Smooth muscle cell of the brain vasculature (primary cell): ENCODE results near the gene PACS1.
A peak's percentile ranks its signal among the peaks of the same experiment; 100 is the strongest.
"Not testable (repeated sequence)": the region's sequence is repeated elsewhere in the genome, so short reads cannot be mapped to it uniquely, and the experiment has no call there.

Experiments
- DNase-seq: peaks from one replicate; pipeline ENCODE4 v3.0.0-alpha.2; 2012; ENCODE audit warnings: low read depth, low spot score

PACS1 gene

DNA sequence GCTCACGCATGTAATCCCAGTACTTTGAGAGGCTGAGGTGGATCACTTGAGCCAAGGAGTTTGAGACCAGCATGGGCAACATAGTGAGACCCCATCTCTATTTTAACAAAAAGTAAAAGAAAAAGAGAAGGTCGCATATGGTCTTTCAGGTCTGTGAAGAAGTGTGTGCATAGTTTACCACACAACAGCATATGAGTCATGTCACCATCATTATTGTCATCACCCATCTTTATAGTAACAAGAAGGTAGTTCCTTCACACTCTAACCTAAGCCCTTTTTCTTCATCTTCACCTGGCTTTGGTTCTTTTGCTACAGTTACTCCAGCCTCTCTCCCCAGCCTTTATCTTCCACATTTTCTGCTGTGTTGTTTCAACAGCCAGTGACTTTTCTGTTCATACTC is 39.2 kb downstream of the PACS1 start:
- DNase-seq = no peak

DNA sequence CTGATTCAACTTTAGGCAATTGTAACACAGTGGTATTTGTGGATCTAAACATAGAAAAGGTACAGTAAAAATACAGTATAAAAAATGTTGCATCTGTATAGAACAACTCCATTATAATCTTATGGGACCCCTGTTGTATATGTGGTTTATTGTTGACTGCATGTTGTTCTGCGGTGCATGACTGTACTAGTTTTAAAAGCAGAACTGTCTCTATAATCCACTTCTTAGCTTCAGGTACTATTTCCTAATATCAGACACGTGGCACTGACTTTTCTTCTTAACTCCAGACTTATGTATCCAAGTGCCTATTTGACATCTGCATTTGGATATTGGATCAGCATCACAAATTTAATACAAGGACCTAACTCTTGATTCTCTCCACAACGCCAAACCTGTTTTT is 41.1 kb downstream of the PACS1 start:
- no peak for DNase-seq

DNA sequence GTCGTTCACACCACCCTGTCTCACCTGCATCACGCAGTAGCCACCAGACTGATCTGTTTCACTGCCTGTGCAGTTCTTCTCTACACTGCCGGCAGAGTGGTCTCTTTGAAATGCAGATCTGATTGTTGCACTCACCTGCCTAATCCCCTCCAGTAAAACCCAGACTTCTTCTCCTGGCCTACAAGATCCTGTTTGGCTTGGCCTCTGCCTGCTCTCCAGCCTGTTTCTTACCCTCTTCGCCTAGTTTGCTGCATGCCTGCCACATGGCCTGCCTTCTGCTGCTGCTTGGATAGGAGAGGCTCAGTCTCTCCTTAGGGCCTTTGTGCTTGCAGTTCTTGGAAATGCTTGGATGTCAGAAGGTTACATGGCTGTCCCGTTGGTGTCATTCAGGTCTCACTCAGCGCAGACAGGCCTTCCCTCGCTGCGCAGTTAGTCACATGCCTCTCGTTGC is 42.0 kb downstream of the PACS1 start:
- no peak for DNase-seq

DNA sequence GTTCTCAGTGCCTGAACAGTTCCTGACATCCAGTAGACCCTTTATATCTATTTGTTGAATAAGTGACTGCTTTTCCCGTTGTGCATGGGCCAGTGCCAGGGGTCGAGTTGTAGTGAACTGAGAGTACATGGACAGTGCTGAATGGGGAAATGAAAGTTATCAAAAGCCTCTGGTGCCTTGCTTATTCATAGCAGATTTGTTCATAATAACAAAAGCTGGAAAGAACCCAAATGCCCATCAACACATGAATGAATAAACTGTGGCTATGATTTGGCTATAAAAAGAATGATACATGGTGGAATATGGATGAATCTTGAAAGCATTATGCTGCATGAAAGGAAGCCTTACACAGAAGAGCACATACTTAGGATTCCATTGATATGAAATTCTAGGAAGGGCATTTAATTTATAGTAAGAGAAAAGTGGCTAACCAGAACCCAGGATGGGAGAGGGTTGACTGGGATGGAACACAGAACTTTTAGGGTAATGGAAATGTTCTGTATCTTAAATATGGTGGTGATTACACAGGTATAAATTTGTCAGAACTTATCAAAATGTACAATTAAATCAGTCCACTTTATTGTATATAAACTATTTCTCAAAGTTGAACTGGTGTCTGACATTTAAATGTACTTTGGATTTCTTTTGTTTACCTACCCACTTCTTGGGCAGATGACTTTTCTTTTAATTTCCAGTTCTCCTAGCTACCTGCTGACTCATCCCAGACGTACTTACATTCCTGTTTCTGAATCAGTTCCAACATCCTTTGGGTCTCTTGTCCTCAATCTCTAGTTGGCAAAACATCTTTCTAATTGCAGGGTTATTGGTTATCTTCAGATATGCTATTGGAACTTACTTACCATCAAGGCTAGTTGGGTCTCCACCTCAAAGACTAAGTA is 42.8 kb downstream of the PACS1 start:
- DNase-seq = no peak

DNA sequence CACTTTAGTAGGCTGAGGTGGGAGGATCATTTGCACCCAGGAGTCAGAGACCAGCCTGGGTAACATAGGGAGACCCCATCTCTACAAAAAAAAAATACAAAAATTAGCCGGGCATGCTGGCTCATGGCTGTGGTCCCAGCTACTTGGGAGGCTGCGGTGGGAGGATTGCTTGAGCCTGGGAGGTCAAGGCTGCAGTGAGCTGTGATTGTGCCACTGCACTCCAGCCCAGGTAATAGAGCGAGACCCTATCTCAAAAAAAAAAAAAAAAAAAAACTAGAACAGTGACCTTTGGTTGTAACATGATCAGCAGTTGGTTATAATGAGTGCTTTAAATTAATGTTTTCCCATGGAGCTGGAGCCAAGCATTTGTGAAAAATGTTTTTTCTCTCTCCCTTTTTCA is 44.9 kb downstream of the PACS1 start:
- not testable (repeated sequence) for DNase-seq

DNA sequence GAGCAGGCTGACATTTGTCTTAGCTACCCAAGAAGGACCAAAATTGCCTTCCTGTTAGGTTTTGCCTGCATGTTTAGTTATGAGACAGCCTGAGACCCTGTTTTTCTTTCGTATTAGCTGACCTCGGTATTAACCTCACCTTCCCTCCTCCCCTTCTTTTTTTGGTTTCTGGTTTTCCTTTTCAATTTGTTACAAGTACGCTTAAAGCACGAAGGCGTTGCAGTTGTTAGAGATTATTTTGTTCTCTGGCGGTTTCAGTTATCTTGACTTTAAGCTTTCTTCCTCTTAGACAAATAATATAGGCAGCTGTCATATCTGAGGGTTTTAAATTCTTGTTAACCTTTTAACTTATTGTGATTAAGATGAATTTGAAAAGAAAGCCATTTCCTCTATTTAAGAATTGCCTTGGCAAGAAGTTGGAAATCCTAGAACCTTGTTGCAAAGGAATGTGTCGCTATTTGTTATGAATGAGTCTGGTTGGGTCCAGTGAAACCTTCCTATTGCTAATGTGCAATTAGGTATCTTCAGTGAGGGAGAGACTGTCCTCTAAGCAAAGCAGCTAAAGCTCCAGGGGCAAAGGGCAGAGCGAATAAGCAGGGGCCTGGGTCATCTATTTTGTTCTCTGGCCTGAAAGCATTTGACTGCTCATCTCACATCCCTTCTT is 45.7 kb downstream of the PACS1 start:
- DNase-seq = no peak

DNA sequence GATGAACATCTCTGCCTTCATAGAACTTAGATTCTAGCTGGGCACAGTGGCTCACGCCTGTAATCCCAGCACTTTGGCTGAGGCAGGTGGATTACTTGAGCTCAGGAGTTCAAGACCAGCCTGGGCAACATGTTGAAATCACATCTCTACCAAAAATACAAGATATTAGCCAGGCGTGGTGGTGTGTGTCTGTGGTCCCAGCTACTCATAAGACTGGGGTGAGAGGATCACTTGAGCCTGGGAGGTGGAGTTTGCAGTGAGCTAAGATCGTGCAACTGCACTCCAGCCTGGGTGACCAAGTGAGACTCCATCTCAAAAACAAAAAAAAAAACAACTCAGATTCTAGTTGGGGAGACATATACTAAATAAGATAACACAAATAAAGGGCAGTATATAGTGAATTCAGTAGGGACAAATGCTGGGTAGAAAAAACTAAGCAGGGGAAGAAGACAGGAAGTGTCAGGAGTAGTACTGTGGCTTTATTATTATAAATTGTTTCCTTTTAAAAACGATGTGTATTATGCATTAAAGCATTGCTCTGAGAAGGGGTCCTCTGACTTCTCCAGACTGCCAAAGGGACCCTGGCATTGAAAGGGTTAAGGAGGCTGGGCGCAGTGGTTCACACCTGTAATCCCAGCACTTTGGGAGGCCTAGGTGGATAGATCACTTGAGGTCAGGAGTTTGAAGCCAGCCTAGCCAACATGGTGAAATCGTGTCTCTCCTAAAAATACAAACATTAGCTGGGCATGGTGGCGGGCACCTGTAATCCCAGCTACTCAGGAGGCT is 46.7 kb downstream of the PACS1 start:
- DNase-seq = no peak

DNA sequence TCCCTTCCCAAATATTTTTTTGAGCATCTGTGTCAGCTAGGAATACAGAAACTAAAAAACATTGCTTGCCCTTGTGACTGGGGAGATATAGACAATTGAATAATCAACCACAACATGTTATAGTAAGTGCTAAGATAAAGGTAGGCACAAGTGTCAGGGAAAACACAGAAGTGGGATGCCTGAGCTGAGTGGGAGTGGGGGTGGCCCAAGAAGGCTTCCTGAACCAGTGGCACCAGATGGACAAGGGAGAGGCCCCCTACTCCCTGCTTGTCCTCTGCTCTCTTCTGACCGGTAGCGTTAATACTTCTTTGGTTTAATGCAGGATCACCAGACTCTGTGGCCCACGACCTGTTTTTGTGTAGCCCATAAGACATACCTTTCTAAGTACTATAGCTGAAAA is 48.8 kb downstream of the PACS1 start:
- DNase-seq = no peak

DNA sequence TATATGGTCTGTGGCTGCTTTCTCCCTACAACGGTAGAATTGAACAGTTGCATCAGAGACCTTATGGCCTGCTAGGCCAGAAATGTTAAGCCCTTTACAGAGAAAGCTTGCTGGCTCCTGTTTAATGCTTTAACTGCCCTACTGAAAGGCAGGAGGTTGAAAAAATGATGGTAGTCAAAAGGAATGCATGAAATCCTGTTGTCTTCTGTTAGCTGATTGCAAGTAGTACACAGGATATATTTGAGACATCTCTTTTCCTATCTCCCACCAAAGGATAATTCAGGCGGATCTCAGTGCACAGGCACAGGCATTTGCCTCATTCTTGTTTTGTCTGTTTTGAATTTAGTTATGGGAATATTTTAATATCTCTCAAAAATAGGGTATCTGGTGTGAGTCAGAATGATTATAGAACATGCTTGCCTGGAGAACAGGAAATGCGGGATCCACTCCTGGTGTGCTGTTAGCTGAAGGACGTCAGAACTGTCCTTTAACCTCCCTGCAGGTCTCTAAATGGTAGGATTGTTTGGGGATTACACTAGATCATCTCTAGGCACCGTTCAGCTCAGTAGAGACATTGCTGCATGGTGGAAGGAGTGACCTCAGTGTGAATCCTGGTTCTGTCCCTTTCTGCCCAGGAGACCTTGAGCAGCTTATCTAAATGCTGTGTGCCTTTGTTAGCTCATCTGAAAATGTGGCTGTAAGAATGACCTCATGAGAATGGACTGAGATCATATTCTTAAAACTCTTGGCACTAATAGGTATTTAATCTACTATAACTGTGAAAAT is 49.5 kb downstream of the PACS1 start:
- peak; percentile 78 for DNase-seq

DNA sequence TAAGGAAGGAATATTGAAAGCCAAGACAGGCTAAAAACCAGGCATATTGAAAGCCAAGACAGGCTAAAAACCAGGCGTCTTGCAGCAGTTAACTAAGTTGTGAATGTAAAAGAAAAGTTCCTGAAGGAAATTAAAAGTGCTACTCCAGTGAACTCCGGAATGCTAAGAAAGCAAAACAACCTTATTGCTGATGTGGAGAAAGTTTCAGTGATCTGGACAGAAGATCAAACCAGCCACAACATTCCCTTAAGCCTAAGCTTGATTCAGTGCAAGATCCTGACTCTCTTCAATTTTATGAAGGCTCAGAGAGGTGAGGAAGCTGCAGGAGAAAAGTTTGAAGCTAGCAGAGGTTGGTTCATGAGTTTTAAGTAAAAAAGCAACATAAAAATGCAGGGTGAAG is 51.4 kb downstream of the PACS1 start:
- DNase-seq = no peak

DNA sequence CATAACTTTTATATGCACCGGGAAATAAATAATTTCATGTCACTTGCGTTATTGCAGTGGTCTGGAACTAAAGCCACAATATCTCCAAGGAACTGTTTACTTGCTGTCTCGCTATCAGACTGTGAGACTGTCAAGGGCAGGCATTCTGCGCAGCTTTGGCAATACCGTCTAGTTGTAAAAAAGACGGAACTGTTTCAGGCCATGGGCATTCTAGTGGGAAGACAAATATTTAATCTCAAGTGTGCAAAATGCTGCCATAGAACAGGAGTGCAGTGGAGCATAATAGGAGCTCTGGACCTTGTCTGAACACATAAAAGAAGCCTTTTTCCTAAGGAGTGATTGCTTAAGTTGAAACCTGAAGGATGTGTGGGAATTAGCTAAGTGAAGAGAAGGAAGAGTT is 53.8 kb downstream of the PACS1 start:
- DNase-seq = no peak

DNA sequence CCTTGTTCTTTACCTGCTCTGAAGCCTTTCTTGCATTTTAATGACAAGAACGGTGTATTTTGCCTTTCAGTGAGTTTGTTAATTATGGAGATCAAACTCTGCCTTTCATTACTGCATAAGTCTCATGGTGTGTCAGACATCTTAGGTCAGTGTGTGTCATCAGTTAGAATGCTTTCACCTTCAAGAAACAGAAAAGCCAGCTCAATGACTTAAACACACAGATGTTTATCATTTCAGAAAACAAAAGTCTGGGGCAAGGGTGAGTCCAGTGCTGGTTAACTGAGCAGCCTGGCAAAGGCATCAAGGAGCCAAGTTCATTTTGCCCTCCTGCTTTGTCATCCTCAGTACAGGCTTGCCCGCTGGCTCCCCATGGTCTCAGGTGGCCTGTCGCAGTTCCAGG is 54.5 kb downstream of the PACS1 start:
- no peak for DNase-seq

DNA sequence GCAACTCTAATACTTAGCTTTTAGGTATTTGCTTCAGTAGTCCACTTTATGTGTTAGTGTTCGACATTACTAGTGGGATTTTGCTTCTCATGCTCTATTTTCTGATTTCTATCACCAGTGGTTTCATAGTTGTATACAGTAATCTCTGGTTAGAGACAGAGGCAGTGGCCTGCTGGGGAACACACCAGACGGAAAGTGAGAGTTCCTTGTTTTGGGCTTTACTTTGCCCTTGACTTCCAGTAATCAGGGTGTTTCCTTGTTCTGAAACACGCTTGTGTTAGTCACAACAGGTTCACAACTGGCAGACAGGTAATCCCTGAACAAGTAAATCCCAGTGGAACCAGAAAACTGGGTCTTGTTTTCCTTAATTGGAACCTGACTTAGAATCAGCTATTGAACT is 56.0 kb downstream of the PACS1 start:
- no peak for DNase-seq

DNA sequence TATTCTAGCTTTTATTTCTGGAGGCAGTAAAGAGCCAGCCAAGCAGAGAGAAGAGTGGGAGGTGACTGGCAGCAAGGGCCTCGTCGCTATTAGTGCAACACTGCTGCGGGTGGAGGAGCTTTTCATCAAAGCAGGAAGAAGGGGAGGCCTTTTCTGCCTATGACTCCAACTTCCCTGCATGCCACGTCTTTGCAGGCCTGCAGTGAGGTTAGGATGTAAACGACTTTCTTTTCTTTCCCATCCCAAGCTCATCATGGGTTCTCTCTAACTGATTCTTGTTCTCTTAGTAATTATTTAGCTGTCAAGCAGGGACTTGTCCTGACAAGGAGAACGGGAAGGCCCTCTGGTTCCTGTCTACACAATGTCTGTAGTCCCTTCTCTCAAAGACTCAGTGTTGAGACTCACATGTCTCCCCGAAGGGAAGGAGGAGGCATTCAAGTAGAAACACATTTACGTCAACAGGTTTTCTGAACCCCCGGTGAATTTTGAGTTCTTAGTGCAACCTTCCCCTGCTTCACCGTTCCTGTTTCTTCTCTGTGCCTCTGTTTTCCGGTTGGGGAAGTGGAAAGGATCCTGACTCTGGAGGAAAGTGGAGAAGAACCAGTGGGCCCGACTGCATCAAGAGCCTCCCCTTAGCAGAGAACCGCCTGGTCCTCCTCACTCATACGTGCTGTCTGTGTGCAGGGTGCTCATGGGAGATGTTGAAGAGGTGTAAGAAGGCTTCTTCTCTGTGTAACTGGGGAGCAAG is 56.9 kb downstream of the PACS1 start:
- DNase-seq = no peak

DNA sequence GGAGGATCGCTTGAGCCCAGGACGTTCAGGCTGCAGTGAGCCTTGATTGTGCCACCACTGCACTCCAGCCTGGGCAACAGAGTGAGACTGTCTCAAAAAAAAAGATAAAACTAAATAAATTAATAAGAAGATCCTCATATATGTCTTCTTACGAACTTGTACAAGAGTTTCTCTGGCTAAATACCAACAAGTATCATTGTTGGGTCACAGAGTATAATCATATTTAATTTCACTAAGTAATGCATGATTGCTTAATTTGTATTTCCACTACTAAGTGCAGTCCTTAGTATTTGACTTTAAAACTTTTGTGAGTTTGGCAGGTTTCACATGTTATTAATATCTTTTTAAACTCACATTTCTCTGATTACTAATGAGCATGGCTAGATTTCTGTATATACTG is 60.9 kb downstream of the PACS1 start:
- no peak for DNase-seq

DNA sequence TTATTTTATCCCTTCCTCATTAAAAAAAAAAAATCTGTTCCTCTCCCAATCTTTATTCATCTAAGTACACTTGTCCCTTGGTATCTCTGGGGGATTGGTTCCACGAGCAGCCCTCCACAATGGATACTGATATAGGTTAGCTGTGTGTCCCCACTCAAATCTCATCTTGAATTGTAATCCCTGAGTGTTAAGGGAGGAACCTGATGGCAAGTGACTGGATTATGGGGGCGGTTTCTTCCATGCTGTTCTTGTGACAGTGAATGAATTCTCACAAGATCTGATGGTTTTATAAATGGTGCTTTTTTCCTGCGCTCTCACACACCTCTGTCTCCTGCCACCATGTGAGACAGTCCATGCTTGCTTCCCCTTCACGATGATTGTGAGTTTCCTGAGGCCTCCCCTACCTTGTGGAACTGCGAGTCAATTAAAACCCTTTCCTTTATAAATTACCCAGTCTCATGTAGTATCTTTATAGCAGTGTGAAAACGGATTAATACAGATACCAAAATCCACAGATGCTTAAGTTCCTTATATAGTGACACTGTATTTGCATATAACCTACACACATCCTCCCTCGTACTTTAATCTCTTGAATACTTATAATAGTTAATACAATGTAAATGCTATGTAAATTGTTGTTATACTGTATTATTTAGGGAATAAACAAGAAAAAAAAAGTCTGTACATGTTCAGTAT is 62.0 kb downstream of the PACS1 start:
- DNase-seq = no peak

DNA sequence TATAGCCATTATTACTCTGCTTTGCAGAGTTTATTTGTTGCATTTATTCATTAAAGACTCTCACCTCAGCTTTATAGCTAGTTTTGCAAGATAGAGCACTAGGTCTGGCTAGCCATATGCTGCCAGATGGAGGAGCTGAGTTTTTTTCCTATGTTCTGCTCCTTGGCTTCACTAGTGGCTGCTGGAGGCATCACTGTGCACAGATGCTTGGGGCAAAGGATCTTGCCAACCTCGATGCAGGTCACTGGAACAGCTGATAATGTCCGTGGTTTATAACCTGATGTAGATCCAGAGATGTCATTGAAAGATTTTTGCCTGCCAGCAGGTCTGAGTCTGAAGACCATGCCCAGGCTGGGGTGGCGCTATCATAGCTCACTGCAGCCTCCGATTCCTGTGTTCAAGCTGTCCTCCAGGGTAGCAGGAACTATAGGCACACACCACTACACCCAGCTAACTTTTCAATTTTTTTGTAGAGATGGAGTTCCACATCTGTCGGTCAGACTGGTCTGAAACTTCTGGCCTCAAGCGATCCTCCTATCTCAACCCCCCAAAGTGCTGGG is 63.2 kb downstream of the PACS1 start:
- no peak for DNase-seq

DNA sequence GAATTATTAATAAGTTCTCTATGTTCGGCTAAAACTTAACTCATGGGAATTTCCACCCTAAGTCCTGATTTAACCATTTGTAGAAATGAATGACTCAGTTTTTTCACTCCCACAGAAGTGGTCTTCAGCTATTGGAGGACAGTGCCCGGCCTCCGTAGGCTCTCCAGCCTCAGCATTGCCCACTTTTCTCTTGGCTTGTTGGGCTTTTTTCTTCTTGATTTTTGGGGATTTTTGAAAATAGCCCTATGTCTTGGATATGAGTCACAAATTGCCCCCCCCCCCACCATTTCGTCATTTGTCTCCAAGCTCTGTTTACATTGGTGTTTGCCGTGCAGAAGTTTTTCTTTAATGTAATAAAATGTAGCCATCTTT is 66.7 kb downstream of the PACS1 start:
- no peak for DNase-seq

DNA sequence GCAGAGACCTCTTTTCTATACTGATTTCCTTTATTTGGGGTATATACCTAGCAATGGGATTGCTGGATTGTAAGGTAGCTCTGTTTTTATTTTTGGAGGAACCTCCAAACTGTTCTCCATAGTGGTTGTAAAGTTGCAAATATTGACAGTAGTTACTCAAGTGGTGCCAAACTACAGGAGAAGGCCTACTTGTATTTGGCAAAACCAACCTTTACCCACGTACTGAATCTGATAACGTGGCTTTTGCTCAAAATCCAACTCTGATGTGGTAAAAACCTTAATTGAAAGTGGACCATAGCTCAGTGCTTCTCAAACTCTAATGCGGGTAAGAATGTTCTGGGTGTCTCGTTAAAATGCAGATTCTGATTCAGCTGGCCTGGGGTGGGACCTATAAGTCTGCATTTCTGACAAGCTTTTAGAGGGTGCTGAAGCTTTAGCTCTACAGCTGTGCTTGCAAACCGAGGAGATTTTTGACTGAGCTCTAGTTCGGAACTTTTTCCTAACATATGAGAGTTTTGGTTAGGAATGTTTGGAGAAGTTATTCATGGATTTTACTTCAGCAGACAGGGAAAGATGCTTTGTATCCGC is 69.8 kb downstream of the PACS1 start:
- no peak for DNase-seq
